HCT116 (cell line): Measurements from ENCODE around the gene C4orf54. TPM values are rescaled to one million over a fixed set of nuclear protein-coding genes. Genes with fewer than 3 reads are reported as not detected.

Experiments used
- ATAC-seq: fragments of 200-7000 bp; cut with Tn5 transposase; 2 replicates; pipeline ENCODE4 v1.9.1; 2020; ENCODE audit warnings: mild to moderate bottlenecking, moderate library complexity
- BruUV-seq: library from RNA; stranded (reverse); fragments of 400-500 nt; replicated peaks from 2 replicates; lab custom pipeline; 2021; lab: Mats Ljungman, UMichigan
- CTCF ChIA-PET: fragments of 300-600 bp; sonication (Branson Sonifier 250); formaldehyde crosslinking; loops from one replicate; lab custom pipeline; 2021; ENCODE audit warnings: antibody characterized with exemption; lab: Charles Lee
- POLR2A ChIA-PET: fragments of 300-600, 350-600 bp; sonication (Branson Sonifier 250); formaldehyde crosslinking; loops from one replicate; lab custom pipeline; 2021; ENCODE audit warnings: antibody characterized with exemption; lab: Charles Lee
- RAD21 ChIA-PET, 2 experiments: fragments of 300-600 bp; sonication (Branson Sonifier 250); formaldehyde crosslinking; loops; one replicate each; lab custom pipeline; 2023; ENCODE audit warnings: low total read pairs in 2 of 2; ENCODE audit not compliant: uncharacterized antibody in 2 of 2, unreplicated experiment in 2 of 2, low non-redundant PET in 1 of 2; lab: Charles Lee
- DNase-seq: peaks from one replicate; pipeline ENCODE4 v3.0.0-alpha.2; 2010; ENCODE audit warnings: low read depth, low spot score
- H2AFZ ChIP-seq: fragments of 200-600 bp; shearing (Covaris generic), sonication (generic); 2 replicates; pipeline ENCODE4 v1.6.1; 2017; ENCODE audit warnings: low read depth, mixed run types, mixed read lengths, antibody characterized with exemption, low read length; ENCODE audit not compliant: poor library complexity, severe bottlenecking
- H3K27ac ChIP-seq: 2 replicates; pipeline ENCODE4 v1.5.1; 2012; ENCODE audit warnings: low read depth, low read length
- H3K27me3 ChIP-seq: fragments of 200-600 bp; sonication (generic); 2 replicates; pipeline ENCODE4 v1.6.1; 2016; ENCODE audit warnings: mixed run types, low read length, mixed read lengths; ENCODE audit not compliant: insufficient read depth
- H3K36me3 ChIP-seq, 2 experiments: fragments of 200-500 bp in 1 of 2; fragments of 200-600 bp in 1 of 2; sonication (Bioruptor generic) in 1 of 2; sonication (generic) in 1 of 2; 2 replicates each; pipeline versions ENCODE4 v1.5.1 to v1.6.1; 2014 to 2016; ENCODE audit warnings: low read length in 2 of 2, inconsistent platforms in 1 of 2, mixed read lengths in 1 of 2, mixed run types in 1 of 2; ENCODE audit not compliant: insufficient read depth in 2 of 2, control insufficient read depth in 1 of 2
- H3K4me1 ChIP-seq, 2 experiments: fragments of 200-600 bp in 1 of 2; sonication (generic) in 1 of 2; 2 replicates each; pipeline versions ENCODE4 v1.5.1 to v1.6.1; 2012 to 2017; ENCODE audit warnings: low read length in 2 of 2, inconsistent platforms in 1 of 2, mild to moderate bottlenecking in 1 of 2, mixed read lengths in 1 of 2, mixed run types in 1 of 2, moderate library complexity in 1 of 2; ENCODE audit not compliant: insufficient read depth in 2 of 2, control insufficient read depth in 1 of 2
- H3K4me2 ChIP-seq: fragments of 200-600 bp; sonication (generic); 2 replicates; pipeline ENCODE4 v1.6.1; 2017; ENCODE audit warnings: mixed run types, low read length, mixed read lengths
- H3K4me3 ChIP-seq, 2 experiments: fragments of 200-600 bp in 1 of 2; sonication (generic) in 1 of 2; replicated peaks in 1 of 2; 2 replicates each; pipeline ENCODE4 v1.5.1; 2011 to 2016; ENCODE audit warnings: low read length in 2 of 2, control low read depth in 1 of 2, low read depth in 1 of 2, mild to moderate bottlenecking in 1 of 2, mixed read lengths in 1 of 2, mixed run types in 1 of 2
- H3K79me2 ChIP-seq: fragments of 200-600 bp; sonication (generic); 2 replicates; pipeline ENCODE4 v1.6.1; 2017; ENCODE audit warnings: mild to moderate bottlenecking, mixed run types, low read length, moderate library complexity, mixed read lengths; ENCODE audit not compliant: insufficient read depth
- H3K9ac ChIP-seq: fragments of 200-600 bp; sonication (generic); 2 replicates; pipeline ENCODE4 v1.6.1; 2016; ENCODE audit warnings: low read length, mixed read lengths
- H3K9me2 ChIP-seq: fragments of 200-600 bp; sonication (generic), shearing (Covaris generic); 2 replicates; pipeline ENCODE4 v1.6.1; 2017; ENCODE audit warnings: mixed run types, mild to moderate bottlenecking, moderate library complexity; ENCODE audit not compliant: insufficient read depth
- H3K9me3 ChIP-seq, 2 experiments: fragments of 200-500 bp in 1 of 2; fragments of 200-600 bp in 1 of 2; sonication (Bioruptor generic) in 1 of 2; sonication (generic) in 1 of 2; 2 replicates each; pipeline ENCODE4 v1.6.1; 2014 to 2017; ENCODE audit warnings: low read length in 2 of 2, mixed read lengths in 2 of 2, inconsistent platforms in 1 of 2, low read depth in 1 of 2, mild to moderate bottlenecking in 1 of 2, mixed run types in 1 of 2, moderate library complexity in 1 of 2; ENCODE audit not compliant: control insufficient read depth in 1 of 2, insufficient read depth in 1 of 2
- H4K20me1 ChIP-seq: fragments of 200-600 bp; sonication (generic), shearing (Covaris generic); 2 replicates; pipeline ENCODE4 v1.6.1; 2017; ENCODE audit warnings: mixed run types, mild to moderate bottlenecking, moderate library complexity; ENCODE audit not compliant: insufficient read depth
- CEBPB ChIP-seq: IDR thresholded peaks from 2 replicates; pipeline ENCODE4 v1.6.1; 2012; ENCODE audit warnings: low read depth
- ELF1 ChIP-seq: IDR thresholded peaks from 2 replicates; pipeline ENCODE4 v1.6.1; 2012; ENCODE audit warnings: low read depth, borderline replicate concordance
- POLR2A ChIP-seq: IDR thresholded peaks from 2 replicates; pipeline ENCODE4 v1.7.0; 2011; ENCODE audit warnings: borderline replicate concordance; ENCODE audit not compliant: insufficient read depth, insufficient read length; ENCODE audit errors: extremely low read depth
- POLR2AphosphoS5 ChIP-seq: IDR thresholded peaks from 2 replicates; pipeline ENCODE4 v1.6.1; 2011; ENCODE audit warnings: mild to moderate bottlenecking, low read depth, low read length, moderate library complexity
- SP1 ChIP-seq: IDR thresholded peaks from 2 replicates; pipeline ENCODE4 v1.6.1; 2012; ENCODE audit warnings: low read depth
- YY1 ChIP-seq: IDR thresholded peaks from 2 replicates; pipeline ENCODE4 v1.6.1; 2011; ENCODE audit warnings: low read length, low read depth, moderate library complexity, mild to moderate bottlenecking; ENCODE audit not compliant: insufficient replicate concordance; ENCODE audit errors: extremely low read depth
- intact Hi-C: fragments of 100-400 bp; cut with micrococcal nuclease; formaldehyde crosslinking; loops from 2 replicates; pipeline ENCODE4 v1.10.0; 2022
- total RNA-seq: library from RNA; stranded (reverse); gene quantifications from one replicate; pipeline ENCODE4 v1.2.1, GENCODE V29; 2021; ENCODE audit not compliant: unreplicated experiment
- TF ChIP-seq, protein P1 (sequence below): IDR thresholded peaks from 2 replicates; pipeline ENCODE4 v1.6.1; 2012
- TF ChIP-seq, protein P2 (sequence below): IDR thresholded peaks from 2 replicates; pipeline ENCODE4 v1.6.1; 2012
- TF ChIP-seq, protein P3 (sequence below), 3 experiments: fragments of 200-600 bp in 1 of 3; sonication (generic) in 1 of 3; IDR thresholded peaks in 2 of 3; conservative IDR thresholded peaks in 1 of 3; 2 replicates each; pipeline ENCODE4 v1.5.1; 2012 to 2017; ENCODE audit warnings: low read depth in 2 of 3, low read length in 2 of 3, antibody characterized with exemption in 1 of 3, borderline replicate concordance in 1 of 3, control low read depth in 1 of 3, mild to moderate bottlenecking in 1 of 3, mixed read lengths in 1 of 3, mixed run types in 1 of 3, moderate library complexity in 1 of 3; ENCODE audit not compliant: insufficient read depth in 1 of 3
- TF ChIP-seq, protein P4 (sequence below): IDR thresholded peaks from 2 replicates; pipeline ENCODE4 v1.6.1; 2011; ENCODE audit warnings: mild to moderate bottlenecking, low read length, moderate library complexity; ENCODE audit not compliant: insufficient replicate concordance; ENCODE audit errors: extremely low read depth

The C4orf54 gene
- total RNA-seq, 1 experiment from 2014 or later: not detected

DNA sequence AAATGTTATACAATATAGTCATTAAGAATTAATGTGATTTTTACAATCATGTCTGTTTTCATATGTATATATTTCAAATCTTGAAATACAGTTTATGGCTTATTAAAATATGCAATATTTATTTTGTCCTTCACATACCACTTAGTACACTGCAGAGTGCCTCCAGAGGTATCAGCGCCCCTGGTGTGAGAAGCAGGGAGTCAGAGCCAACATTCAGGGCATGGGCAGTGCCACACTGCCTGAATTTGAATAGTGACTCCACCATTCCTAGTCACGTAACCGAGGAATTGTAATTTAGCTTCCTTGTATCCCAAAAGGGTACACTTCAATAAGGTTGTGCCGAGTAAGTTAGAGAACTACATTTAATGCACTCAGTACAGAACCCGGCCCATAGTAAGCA is 4.3 kb upstream of the C4orf54 start:
- H3K79me2 ChIP-seq: no peaks in the 10 kb centered on the region
- no peak for ATAC-seq
- TF ChIP-seq POLR2A (no peak), CEBPB (no peak), YY1 (no peak), POLR2AphosphoS5 (no peak), ELF1 (no peak), SP1 (no peak)
- TF ChIP-seq, protein P1, sequence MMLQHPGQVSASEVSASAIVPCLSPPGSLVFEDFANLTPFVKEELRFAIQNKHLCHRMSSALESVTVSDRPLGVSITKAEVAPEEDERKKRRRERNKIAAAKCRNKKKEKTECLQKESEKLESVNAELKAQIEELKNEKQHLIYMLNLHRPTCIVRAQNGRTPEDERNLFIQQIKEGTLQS: no peak
- TF ChIP-seq, protein P2, sequence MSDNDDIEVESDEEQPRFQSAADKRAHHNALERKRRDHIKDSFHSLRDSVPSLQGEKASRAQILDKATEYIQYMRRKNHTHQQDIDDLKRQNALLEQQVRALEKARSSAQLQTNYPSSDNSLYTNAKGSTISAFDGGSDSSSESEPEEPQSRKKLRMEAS: no peak
- TF ChIP-seq, protein P3, sequence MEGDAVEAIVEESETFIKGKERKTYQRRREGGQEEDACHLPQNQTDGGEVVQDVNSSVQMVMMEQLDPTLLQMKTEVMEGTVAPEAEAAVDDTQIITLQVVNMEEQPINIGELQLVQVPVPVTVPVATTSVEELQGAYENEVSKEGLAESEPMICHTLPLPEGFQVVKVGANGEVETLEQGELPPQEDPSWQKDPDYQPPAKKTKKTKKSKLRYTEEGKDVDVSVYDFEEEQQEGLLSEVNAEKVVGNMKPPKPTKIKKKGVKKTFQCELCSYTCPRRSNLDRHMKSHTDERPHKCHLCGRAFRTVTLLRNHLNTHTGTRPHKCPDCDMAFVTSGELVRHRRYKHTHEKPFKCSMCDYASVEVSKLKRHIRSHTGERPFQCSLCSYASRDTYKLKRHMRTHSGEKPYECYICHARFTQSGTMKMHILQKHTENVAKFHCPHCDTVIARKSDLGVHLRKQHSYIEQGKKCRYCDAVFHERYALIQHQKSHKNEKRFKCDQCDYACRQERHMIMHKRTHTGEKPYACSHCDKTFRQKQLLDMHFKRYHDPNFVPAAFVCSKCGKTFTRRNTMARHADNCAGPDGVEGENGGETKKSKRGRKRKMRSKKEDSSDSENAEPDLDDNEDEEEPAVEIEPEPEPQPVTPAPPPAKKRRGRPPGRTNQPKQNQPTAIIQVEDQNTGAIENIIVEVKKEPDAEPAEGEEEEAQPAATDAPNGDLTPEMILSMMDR (IDR thresholded peaks at IDR 0.05 in 2 of 3, conservative IDR thresholded peaks at IDR 0.05 in 1 of 3; ENCODE audit: borderline replicate concordance in 1 of 3, insufficient read depth in 1 of 3, low read depth in 2 of 3, low read length in 2 of 3): no peak
- TF ChIP-seq, protein P4, sequence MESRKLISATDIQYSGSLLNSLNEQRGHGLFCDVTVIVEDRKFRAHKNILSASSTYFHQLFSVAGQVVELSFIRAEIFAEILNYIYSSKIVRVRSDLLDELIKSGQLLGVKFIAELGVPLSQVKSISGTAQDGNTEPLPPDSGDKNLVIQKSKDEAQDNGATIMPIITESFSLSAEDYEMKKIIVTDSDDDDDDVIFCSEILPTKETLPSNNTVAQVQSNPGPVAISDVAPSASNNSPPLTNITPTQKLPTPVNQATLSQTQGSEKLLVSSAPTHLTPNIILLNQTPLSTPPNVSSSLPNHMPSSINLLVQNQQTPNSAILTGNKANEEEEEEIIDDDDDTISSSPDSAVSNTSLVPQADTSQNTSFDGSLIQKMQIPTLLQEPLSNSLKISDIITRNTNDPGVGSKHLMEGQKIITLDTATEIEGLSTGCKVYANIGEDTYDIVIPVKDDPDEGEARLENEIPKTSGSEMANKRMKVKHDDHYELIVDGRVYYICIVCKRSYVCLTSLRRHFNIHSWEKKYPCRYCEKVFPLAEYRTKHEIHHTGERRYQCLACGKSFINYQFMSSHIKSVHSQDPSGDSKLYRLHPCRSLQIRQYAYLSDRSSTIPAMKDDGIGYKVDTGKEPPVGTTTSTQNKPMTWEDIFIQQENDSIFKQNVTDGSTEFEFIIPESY: no peak
- no peak overlapping the region for H2AFZ ChIP-seq
- no peak for DNase-seq
- no peak overlapping the region for H3K9ac ChIP-seq
- intact Hi-C loops: no loop called here
- H3K4me1 ChIP-seq: no peaks in the 10 kb centered on the region
- CTCF ChIA-PET: no interaction called here
- no peak overlapping the region for H3K27ac ChIP-seq
- POLR2A ChIA-PET: no interaction called here
- no peak overlapping the region for H3K4me3 ChIP-seq
- H4K20me1 ChIP-seq: no peaks in the 10 kb centered on the region
- no peak overlapping the region for H3K4me2 ChIP-seq
- no TSS peak for BruUV-seq
- RAD21 ChIA-PET: no interaction called here
- H3K27me3 ChIP-seq: no peaks in the 10 kb centered on the region
- no peaks in the 10 kb centered on the region for H3K36me3 ChIP-seq
- no peaks in the 10 kb centered on the region for H3K9me2 ChIP-seq
- no peaks in the 10 kb centered on the region for H3K9me3 ChIP-seq
